ENCODE results near the gene C2orf78.
"Not testable (repeated sequence)": the region's sequence is repeated elsewhere in the genome, so short reads cannot be mapped to it uniquely, and the experiment has no call there.

Gene C2orf78

GRCh38 chr2:73783402-73783801 lies 581 bp upstream of the C2orf78 start:
- not testable (repeated sequence) for DNase-seq

- DNase-seq = no peak
These were observed 27.9 kb downstream of the C2orf78 start for GRCh38 chr2:73811878-73812277.

- no peak for DNase-seq
These were observed 28.7 kb downstream of the C2orf78 start for GRCh38 chr2:73812635-73813034.

GRCh38 chr2:73818296-73818695 lies 34.3 kb downstream of the C2orf78 start:
- DNase-seq = no peak

GRCh38 chr2:73821227-73821626 lies 37.2 kb downstream of the C2orf78 start:
- no peak for DNase-seq

- DNase-seq = no peak
These were observed 37.7 kb downstream of the C2orf78 start for GRCh38 chr2:73821669-73822068.

GRCh38 chr2:73822276-73822675 lies 38.3 kb downstream of the C2orf78 start:
- DNase-seq = no peak

- DNase-seq = no peak
These were observed 39.0 kb downstream of the C2orf78 start for GRCh38 chr2:73822991-73823390.

- DNase-seq = no peak
These were observed 39.4 kb downstream of the C2orf78 start for GRCh38 chr2:73823416-73823815.

- peak; percentile 72 for DNase-seq
These were observed 40.0 kb downstream of the C2orf78 start for GRCh38 chr2:73823916-73824523.

GRCh38 chr2:73825408-73825807 lies 41.4 kb downstream of the C2orf78 start:
- DNase-seq = no peak

- no peak for DNase-seq
These were observed 43.0 kb downstream of the C2orf78 start for GRCh38 chr2:73827018-73827417.

GRCh38 chr2:73827660-73828388 lies 43.8 kb downstream of the C2orf78 start:
- DNase-seq = no peak

GRCh38 chr2:73828389-73828817 lies 44.4 kb downstream of the C2orf78 start:
- no peak for DNase-seq

GRCh38 chr2:73828818-73829570 lies 45.0 kb downstream of the C2orf78 start, which contains the start of gene STAMBP:
Gene STAMBP (plus strand): TSS chr2:73828961. CDS start chr2:73830857, 1,896 bp downstream.
- peak; percentile 98 for DNase-seq

- peak; percentile 62 for DNase-seq
These were observed 47.0 kb downstream of the C2orf78 start for GRCh38 chr2:73830871-73831401.

GRCh38 chr2:73832930-73833329 lies 48.9 kb downstream of the C2orf78 start:
- no peak for DNase-seq

GRCh38 chr2:73836141-73836943 lies 52.4 kb downstream of the C2orf78 start:
- DNase-seq = no peak

GRCh38 chr2:73837847-73838585 lies 54.0 kb downstream of the C2orf78 start:
- no peak for DNase-seq

- no peak for DNase-seq
These were observed 55.0 kb downstream of the C2orf78 start for GRCh38 chr2:73838889-73839534.
